Inferior parietal cortex (tissue), 1 donor: ENCODE data around the gene GNA15.

Source experiments
- DNase-seq: peaks from one replicate; pipeline ENCODE4 v3.0.0-alpha.2; 2016; ENCODE audit errors: extremely low spot score

Gene GNA15

GRCh38 chr19:3106509-3107141 lies 29.2 kb upstream of the GNA15 start:
- DNase-seq: no peak

- no peak for DNase-seq
These were observed 28.2 kb upstream of the GNA15 start for GRCh38 chr19:3107658-3108057.

GRCh38 chr19:3108775-3109174 lies 27.1 kb upstream of the GNA15 start:
- peak; percentile 57 for DNase-seq

GRCh38 chr19:3109491-3109890 lies 26.3 kb upstream of the GNA15 start:
- no peak for DNase-seq

- no peak for DNase-seq
These were observed 25.6 kb upstream of the GNA15 start for GRCh38 chr19:3110126-3110825.

- no peak for DNase-seq
These were observed 24.1 kb upstream of the GNA15 start for GRCh38 chr19:3111586-3112247.

GRCh38 chr19:3112375-3113099 lies 23.3 kb upstream of the GNA15 start:
- no peak for DNase-seq

- DNase-seq: no peak
These were observed 22.5 kb upstream of the GNA15 start for GRCh38 chr19:3113100-3114017.

GRCh38 chr19:3114018-3114726 lies 21.7 kb upstream of the GNA15 start:
- no peak for DNase-seq

- DNase-seq: no peak
These were observed 21.0 kb upstream of the GNA15 start for GRCh38 chr19:3114811-3115210.

GRCh38 chr19:3115411-3115810 lies 20.4 kb upstream of the GNA15 start:
- no peak for DNase-seq

GRCh38 chr19:3115916-3116602 lies 19.8 kb upstream of the GNA15 start:
- DNase-seq: no peak

GRCh38 chr19:3116621-3117020 lies 19.2 kb upstream of the GNA15 start:
- no peak for DNase-seq

GRCh38 chr19:3117716-3118115 lies 18.1 kb upstream of the GNA15 start:
- DNase-seq: no peak

- DNase-seq: no peak
These were observed 17.4 kb upstream of the GNA15 start for GRCh38 chr19:3118232-3119070.

- no peak for DNase-seq
These were observed 16.7 kb upstream of the GNA15 start for GRCh38 chr19:3119071-3119595.

- DNase-seq: no peak
These were observed 16.0 kb upstream of the GNA15 start for GRCh38 chr19:3119693-3120380.

- no peak for DNase-seq
These were observed 15.1 kb upstream of the GNA15 start for GRCh38 chr19:3120611-3121276.
